OCI-LY3 (cell line): Measurements from ENCODE around the gene EPHA10.

Experiments
- CTCF ChIP-seq: fragments of 200-600, 300-600 bp; sonication (generic); IDR thresholded peaks from 2 replicates; pipeline ENCODE4 v1.5.1; 2014; ENCODE audit warnings: antibody characterized with exemption, low read length, low read depth
- EZH2phosphoT487 ChIP-seq: fragments of 200-600 bp; shearing (Covaris generic); IDR thresholded peaks from 2 replicates; pipeline ENCODE4 v1.6.1; 2018; ENCODE audit warnings: antibody characterized with exemption, mixed run types, low read depth

DNA sequence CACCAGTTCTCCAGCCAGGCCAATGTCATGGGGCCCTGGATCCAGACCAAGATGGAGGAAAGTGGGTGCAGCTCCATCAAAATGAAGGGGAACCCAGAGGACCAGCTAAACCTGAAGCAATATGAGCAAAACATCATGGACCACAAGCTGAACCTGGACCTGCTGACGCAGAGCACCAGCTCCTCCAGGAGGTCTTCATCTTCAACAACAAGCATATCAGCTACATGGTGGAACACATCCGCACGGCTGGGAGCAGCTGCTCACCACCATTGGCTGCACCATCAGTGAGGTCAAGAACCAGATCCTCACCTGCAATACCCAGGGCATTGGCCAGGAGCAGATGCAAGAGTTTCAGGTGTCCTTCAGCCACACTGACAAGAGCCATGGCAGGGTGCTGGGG, 13.7 kb upstream of the EPHA10 start:
- TF ChIP-seq EZH2phosphoT487 = no peak
- TF ChIP-seq CTCF = no peak
